Activated effector memory CD4-positive, alpha-beta T cell treated with Interleukin-2 at 50 U/mL for 16 hours (primary cell): ENCODE measurements around the gene TRABD2A.
"Not testable (repeated sequence)": the region's sequence is repeated elsewhere in the genome, so short reads cannot be mapped to it uniquely, and the experiment has no call there.

Experiments used
- DNase-seq: peaks from one replicate; pipeline ENCODE4 v3.0.0-alpha.2; 2020

The TRABD2A gene

GRCh38 chr2:84811839-84812431 lies 68.9 kb downstream of the TRABD2A start:
- DNase-seq, result no peak

- no peak for DNase-seq
These were observed 72.6 kb downstream of the TRABD2A start for GRCh38 chr2:84808279-84808678.

- no peak for DNase-seq
These were observed 73.8 kb downstream of the TRABD2A start for GRCh38 chr2:84807063-84807485.

GRCh38 chr2:84805250-84805958 lies 75.5 kb downstream of the TRABD2A start:
- no peak for DNase-seq

GRCh38 chr2:84801811-84802210 lies 79.1 kb downstream of the TRABD2A start:
- no peak for DNase-seq

GRCh38 chr2:84800194-84800805 lies 80.6 kb downstream of the TRABD2A start:
- no peak for DNase-seq

GRCh38 chr2:84799772-84800171 lies 81.1 kb downstream of the TRABD2A start:
- no peak for DNase-seq

GRCh38 chr2:84797271-84797670 lies 83.6 kb downstream of the TRABD2A start:
- no peak for DNase-seq

- DNase-seq, result no peak
These were observed 84.1 kb downstream of the TRABD2A start for GRCh38 chr2:84796798-84797197.

- DNase-seq, result no peak
These were observed 87.2 kb downstream of the TRABD2A start for GRCh38 chr2:84793641-84794040.

- DNase-seq, result no peak
These were observed 87.9 kb downstream of the TRABD2A start for GRCh38 chr2:84792856-84793522.

- DNase-seq, result no peak
These were observed 92.4 kb downstream of the TRABD2A start for GRCh38 chr2:84788498-84788897.

- DNase-seq, result no peak
These were observed 92.9 kb downstream of the TRABD2A start for GRCh38 chr2:84788027-84788426.

- no peak for DNase-seq
These were observed 94.3 kb downstream of the TRABD2A start for GRCh38 chr2:84786601-84787000.

- no peak for DNase-seq
These were observed 94.9 kb downstream of the TRABD2A start for GRCh38 chr2:84785950-84786349.

GRCh38 chr2:84782717-84783442 lies 98.0 kb downstream of the TRABD2A start:
- peak; percentile 19 for DNase-seq

- peak; percentile 46 for DNase-seq
These were observed 98.8 kb downstream of the TRABD2A start for GRCh38 chr2:84781942-84782716.

- DNase-seq, result no peak
These were observed 101.1 kb downstream of the TRABD2A start for GRCh38 chr2:84779781-84780180.

GRCh38 chr2:84778911-84779690 lies 101.8 kb downstream of the TRABD2A start:
- DNase-seq, result no peak

GRCh38 chr2:84776011-84776410 lies 104.9 kb downstream of the TRABD2A start:
- no peak for DNase-seq

- DNase-seq, result not testable (repeated sequence)
These were observed 107.3 kb downstream of the TRABD2A start for GRCh38 chr2:84773562-84773961.
